WI38 (cell line): ENCODE results near the gene STX16.

Source experiments
- H3K4me3 ChIP-seq: 2 replicates; pipeline ENCODE4 v1.5.1; 2011; ENCODE audit warnings: low read depth, mild to moderate bottlenecking, control low read depth, low read length
- CTCF ChIP-seq: IDR thresholded peaks from 2 replicates; pipeline ENCODE4 v1.5.1; 2012; ENCODE audit warnings: low read depth, mild to moderate bottlenecking, control low read depth, low read length

The STX16 gene

GRCh38 chr20:58710481-58711265 is 59.6 kb downstream of the STX16 start:
- TF ChIP-seq CTCF = no peak
- H3K4me3 ChIP-seq = no peak overlapping the region

GRCh38 chr20:58711266-58712051 is 60.4 kb downstream of the STX16 start:
- no peak for TF ChIP-seq CTCF
- H3K4me3 ChIP-seq = no peak overlapping the region

- TF ChIP-seq CTCF = no peak
- H3K4me3 ChIP-seq = no peak overlapping the region
Measured at GRCh38 chr20:58712151-58712791, 61.2 kb downstream of the STX16 start.

- no peak for TF ChIP-seq CTCF
- no peak overlapping the region for H3K4me3 ChIP-seq
Measured at GRCh38 chr20:58712806-58713731, 62.0 kb downstream of the STX16 start.

GRCh38 chr20:58713801-58714339 is 62.8 kb downstream of the STX16 start:
- H3K4me3 ChIP-seq = no peak overlapping the region
- no peak for TF ChIP-seq CTCF

GRCh38 chr20:58714340-58714922 is 63.3 kb downstream of the STX16 start:
- H3K4me3 ChIP-seq = no peak overlapping the region
- TF ChIP-seq CTCF = no peak
